NT2/D1 (cell line): ENCODE measurements around the gene CCN2.

ENCODE experiments used
- SUZ12 ChIP-seq: IDR thresholded peaks from 2 replicates; pipeline ENCODE4 v1.6.1; 2011; ENCODE audit not compliant: insufficient read length, insufficient read depth; ENCODE audit errors: extremely low read depth
- YY1 ChIP-seq: IDR thresholded peaks from 2 replicates; pipeline ENCODE4 v1.6.1; 2011; ENCODE audit not compliant: insufficient read length, insufficient read depth
- ZNF274 ChIP-seq: IDR thresholded peaks from 2 replicates; pipeline ENCODE4 v1.6.1; 2011; ENCODE audit warnings: mild to moderate bottlenecking, low read depth, low read length

DNA sequence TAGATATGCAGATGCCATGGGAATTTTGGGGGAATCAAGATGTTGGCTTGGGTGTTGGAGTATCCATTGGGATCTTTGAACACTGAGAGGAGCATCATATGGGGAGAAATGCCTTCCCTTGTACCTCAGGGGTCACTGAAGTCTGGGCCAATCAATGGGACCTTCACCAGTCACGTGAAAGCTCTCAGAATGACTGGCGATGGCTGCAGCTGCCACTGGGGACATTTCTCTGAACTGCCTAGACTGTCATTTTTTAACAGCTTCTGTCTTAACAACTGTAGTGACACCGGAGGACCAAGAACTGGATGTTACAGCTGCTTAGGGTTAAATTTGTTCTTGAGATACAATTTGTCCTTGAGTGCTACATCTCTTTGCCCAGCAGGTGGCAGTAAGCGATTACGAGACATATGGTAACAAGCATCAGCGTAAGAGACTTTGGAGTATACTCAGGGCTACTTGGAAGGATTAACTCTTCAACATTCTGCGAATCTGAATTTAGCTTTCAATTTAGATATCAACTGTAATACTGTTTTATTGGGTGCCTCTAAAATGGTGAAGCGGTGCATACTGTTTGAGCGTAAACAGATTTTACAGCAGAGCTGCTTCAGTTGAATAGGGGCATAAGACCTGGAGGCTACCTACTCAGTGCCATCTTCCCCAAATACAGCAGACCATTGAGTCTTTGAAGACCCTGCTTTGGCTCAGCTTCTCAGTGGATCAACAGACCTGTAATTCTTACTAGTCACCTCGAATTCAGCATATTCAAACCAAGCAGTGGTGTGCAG, 36.0 kb downstream of the CCN2 start:
- TF ChIP-seq YY1, result no peak
- TF ChIP-seq ZNF274, result no peak
- TF ChIP-seq SUZ12, result no peak
